ENCODE data around the gene ACSM6. TPM values are rescaled to one million over a fixed set of nuclear protein-coding genes. Genes with fewer than 3 reads are reported as not detected.

The ACSM6 gene
- total and polyA plus RNA-seq, 2 donors (not counting 3 experiments of a cell fraction or from before 2014, with no cell fraction given), result not detected

DNA sequence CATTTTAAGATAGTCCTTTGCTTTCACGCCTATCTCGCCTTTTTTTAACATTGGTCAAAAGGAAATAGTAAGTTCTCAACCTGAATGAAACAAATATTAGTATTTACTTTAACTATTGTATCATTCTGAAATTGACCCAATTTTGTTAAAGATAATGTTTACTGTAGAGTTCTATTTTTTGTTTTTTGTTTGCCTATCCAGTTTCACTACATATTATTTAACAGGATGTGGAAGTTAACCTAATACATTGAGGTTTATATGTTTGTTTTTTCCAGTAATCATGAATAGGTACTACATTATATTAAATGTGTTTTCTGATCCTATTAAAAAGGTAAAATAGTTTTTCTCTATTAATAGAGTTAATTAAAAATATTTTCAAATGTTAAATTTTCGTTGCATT lies 26.5 kb downstream of the ACSM6 start:
- H3K79me2 ChIP-seq (ENCODE audit: control insufficient read depth, insufficient read depth, low read length), result no peaks in the 10 kb centered on the region
- dilution Hi-C loops (cut with MboI; ENCODE audit: extremely low pct_ligation_motif_present, low sequenced_read_pairs), result no loop called here
- intact Hi-C loops (cut with micrococcal nuclease), result no loop called here
- DNase-seq (ENCODE audit: low read depth, low spot score) (no peak), FAIRE-seq (no peak)
- no peak overlapping the region for H3K4me3 ChIP-seq (replicated peaks in 1 of 3; ENCODE audit: insufficient read depth in 1 of 3, low read depth in 1 of 3, low read length in 3 of 3)
- no peak for TF ChIP-seq FOS (IDR thresholded peaks at IDR 0.05; ENCODE audit: borderline replicate concordance, insufficient read depth, low read length)
- TF ChIP-seq JUN (IDR thresholded peaks at IDR 0.05; ENCODE audit: borderline replicate concordance, insufficient read depth, insufficient read length, low read depth), result no peak
- TF ChIP-seq EZH2 (IDR thresholded peaks at IDR 0.05; ENCODE audit: borderline replicate concordance, low read depth, low read length, severe bottlenecking), result no peak
- TF ChIP-seq GATA2 (IDR thresholded peaks at IDR 0.05; ENCODE audit: insufficient read depth, insufficient read length, low read depth, low read length), result no peak
- TF ChIP-seq, protein P1, sequence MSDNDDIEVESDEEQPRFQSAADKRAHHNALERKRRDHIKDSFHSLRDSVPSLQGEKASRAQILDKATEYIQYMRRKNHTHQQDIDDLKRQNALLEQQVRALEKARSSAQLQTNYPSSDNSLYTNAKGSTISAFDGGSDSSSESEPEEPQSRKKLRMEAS (IDR thresholded peaks at IDR 0.05; ENCODE audit: insufficient read depth, insufficient read length), result no peak
- TF ChIP-seq, protein P2, sequence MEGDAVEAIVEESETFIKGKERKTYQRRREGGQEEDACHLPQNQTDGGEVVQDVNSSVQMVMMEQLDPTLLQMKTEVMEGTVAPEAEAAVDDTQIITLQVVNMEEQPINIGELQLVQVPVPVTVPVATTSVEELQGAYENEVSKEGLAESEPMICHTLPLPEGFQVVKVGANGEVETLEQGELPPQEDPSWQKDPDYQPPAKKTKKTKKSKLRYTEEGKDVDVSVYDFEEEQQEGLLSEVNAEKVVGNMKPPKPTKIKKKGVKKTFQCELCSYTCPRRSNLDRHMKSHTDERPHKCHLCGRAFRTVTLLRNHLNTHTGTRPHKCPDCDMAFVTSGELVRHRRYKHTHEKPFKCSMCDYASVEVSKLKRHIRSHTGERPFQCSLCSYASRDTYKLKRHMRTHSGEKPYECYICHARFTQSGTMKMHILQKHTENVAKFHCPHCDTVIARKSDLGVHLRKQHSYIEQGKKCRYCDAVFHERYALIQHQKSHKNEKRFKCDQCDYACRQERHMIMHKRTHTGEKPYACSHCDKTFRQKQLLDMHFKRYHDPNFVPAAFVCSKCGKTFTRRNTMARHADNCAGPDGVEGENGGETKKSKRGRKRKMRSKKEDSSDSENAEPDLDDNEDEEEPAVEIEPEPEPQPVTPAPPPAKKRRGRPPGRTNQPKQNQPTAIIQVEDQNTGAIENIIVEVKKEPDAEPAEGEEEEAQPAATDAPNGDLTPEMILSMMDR (IDR thresholded peaks at IDR 0.05; ENCODE audit: extremely low read depth in 1 of 2, insufficient read depth in 1 of 2, low read depth in 1 of 2, low read length in 2 of 2), result no peak
- TF ChIP-seq POLR2A (IDR thresholded peaks at IDR 0.05; ENCODE audit: low read depth, low read length), result no peak
- TF ChIP-seq MYC (IDR thresholded peaks at IDR 0.05; ENCODE audit: low read depth, low read length), result no peak
- no peak for TF ChIP-seq POLR2AphosphoS5 (IDR thresholded peaks at IDR 0.05; ENCODE audit: insufficient read depth, low read depth, low read length)
- no peak overlapping the region for H3K4me2 ChIP-seq (ENCODE audit: insufficient read depth, low read length)
- no peaks in the 10 kb centered on the region for H3K9me1 ChIP-seq (replicated peaks; ENCODE audit: control insufficient read depth, extremely low read depth, insufficient read depth, low read length)
- no peak overlapping the region for H2AFZ ChIP-seq (ENCODE audit: low read depth, low read length)
- no peaks in the 10 kb centered on the region for H3K27me3 ChIP-seq (ENCODE audit: control insufficient read depth in 2 of 2, insufficient read depth in 2 of 2, low read length in 2 of 2)
- no peaks in the 10 kb centered on the region for H3K36me3 ChIP-seq (ENCODE audit: control insufficient read depth in 2 of 2, extremely low read depth in 1 of 2, insufficient read depth in 2 of 2, low read length in 2 of 2)
- ChIA-PET CTCF (no interaction called here), POLR2A (no interaction called here)
- H3K27ac ChIP-seq (ENCODE audit: insufficient read depth, low read depth, low read length), result no peak overlapping the region
- no peaks in the 10 kb centered on the region for H3K4me1 ChIP-seq (ENCODE audit: control insufficient read depth, extremely low read depth, insufficient read depth, low read length)
- H4K20me1 ChIP-seq (replicated peaks; ENCODE audit: control insufficient read depth, extremely low read depth, insufficient read depth, low read length), result no peaks in the 10 kb centered on the region
- no peak overlapping the region for H3K9ac ChIP-seq (replicated peaks; ENCODE audit: extremely low read depth, insufficient read depth, low read length)
- H3K9me3 ChIP-seq (replicated peaks; ENCODE audit: control insufficient read depth, insufficient read depth, low read length), result no peaks in the 10 kb centered on the region
- BruUV-seq (replicated peaks), result no TSS peak

Measured in endothelial cell of umbilical vein (primary cell).